Skin epidermis (tissue), 12 donors: ENCODE data around the gene PLCL2.
"Not testable (repeated sequence)": the region's sequence is repeated elsewhere in the genome, so short reads cannot be mapped to it uniquely, and the experiment has no call there.

ENCODE experiments used
- H3K27ac ChIP-seq, 21 experiments: fragments of 200-600 bp; sonication (generic) in 11 of 21; one replicate each; pipeline ENCODE4 v1.5.0; 2020; ENCODE audit warnings: mild to moderate bottlenecking in 3 of 21, inconsistent platforms in 2 of 21, moderate library complexity in 2 of 21
- H3K4me3 ChIP-seq, 7 experiments: fragments of 200-600 bp; sonication (generic) in 2 of 7; one replicate each; pipeline ENCODE4 v1.5.0; 2020; ENCODE audit warnings: inconsistent platforms in 2 of 7, mild to moderate bottlenecking in 2 of 7, moderate library complexity in 1 of 7

The PLCL2 gene

GRCh38 chr3:16943857-16944256, 59.1 kb downstream of the PLCL2 start:
- Histone ChIP-seq H3K27ac (no peak overlapping the region), H3K4me3 (no peak overlapping the region)

DNA sequence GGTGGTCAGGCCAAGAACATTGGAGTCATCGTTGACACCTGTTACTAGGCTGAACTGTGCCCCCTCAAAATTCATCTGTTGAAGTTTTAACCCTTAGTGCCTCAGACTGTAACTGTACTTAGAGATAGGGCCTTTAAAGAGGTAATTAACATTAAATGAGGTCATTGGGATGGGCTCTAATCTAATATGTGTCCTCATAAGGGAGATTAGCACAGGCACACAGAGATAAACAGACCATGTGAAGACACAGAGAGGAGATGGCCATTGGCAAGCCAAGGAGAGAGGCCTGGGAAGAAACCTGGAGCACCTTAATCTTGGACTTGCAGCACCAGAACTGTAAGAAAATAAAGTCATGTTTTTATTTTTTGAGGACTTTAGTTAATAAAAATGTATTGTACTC, 59.6 kb downstream of the PLCL2 start:
- Histone ChIP-seq H3K27ac (no peak overlapping the region), H3K4me3 (no peak overlapping the region)

DNA sequence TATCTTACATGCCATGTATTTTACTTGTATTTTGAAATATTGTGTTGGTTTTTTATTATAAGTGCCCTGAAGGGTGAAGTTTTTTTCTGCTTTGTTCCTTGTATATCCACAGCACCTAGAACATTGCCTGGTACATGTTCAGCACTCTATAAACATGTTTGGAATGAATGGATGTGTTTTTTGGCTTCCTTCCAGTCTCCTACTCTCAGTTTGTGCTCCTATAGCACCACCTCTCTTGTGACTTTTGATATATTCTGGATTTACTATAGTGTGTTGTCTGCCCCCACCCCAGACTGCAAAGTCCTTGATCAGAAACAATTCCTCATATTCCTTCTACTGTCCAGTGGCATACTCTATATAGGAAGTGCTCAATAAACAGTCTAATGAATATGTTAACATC, 60.6 kb downstream of the PLCL2 start:
- Histone ChIP-seq H3K4me3 (no peak overlapping the region), H3K27ac (no peak overlapping the region)

GRCh38 chr3:16950282-16950681, 65.5 kb downstream of the PLCL2 start:
- no peak overlapping the region for H3K27ac ChIP-seq
- no peak overlapping the region for H3K4me3 ChIP-seq

DNA sequence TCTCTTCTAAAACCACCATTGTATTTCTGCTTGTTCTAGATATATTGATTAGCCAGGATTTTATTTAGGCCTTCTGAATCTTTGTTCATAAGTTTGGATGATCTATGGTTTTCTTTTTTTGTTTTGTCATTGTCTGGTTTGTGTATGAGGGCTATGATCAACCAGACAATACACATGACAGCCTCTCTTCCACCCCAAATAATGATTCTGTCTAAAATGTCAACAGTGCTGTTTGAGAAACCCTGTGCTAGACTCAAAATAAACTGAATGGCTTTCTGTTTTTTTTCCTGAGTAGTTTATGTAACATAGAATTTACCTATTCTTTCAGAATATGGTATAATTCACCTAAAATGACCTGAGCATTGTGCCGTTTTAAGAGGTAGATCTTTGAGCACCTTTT, 66.1 kb downstream of the PLCL2 start:
- no peak overlapping the region for H3K27ac ChIP-seq

GRCh38 chr3:16957852-16958251, 73.1 kb downstream of the PLCL2 start:
- not testable (repeated sequence) for H3K4me3 ChIP-seq, H3K27ac ChIP-seq

More for the DNA sequence above, 66.1 kb downstream of the PLCL2 start:
- H3K4me3 ChIP-seq: no peak overlapping the region

DNA sequence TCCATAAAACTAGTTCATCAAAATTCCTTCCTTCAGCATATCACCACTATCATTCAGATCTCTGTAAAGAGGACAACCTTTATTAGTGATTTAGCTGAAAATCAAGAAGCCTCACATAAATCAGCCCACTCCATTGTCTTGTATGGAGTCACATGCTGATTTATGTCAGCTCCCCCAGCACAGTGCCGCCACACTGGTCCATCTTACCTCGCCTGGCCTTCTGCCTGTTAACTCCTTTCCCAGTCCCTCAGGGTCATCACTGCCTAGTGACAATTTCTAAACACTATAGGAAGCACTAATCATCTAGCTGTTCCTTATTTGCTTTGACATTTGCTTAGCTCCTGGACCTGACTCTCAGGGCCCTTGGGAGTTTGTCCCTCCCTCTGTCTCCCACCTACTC, 75.4 kb downstream of the PLCL2 start:
- H3K4me3 ChIP-seq: no peak overlapping the region
- H3K27ac ChIP-seq: no peak overlapping the region

- Histone ChIP-seq H3K27ac (no peak overlapping the region), H3K4me3 (no peak overlapping the region)
Measured at GRCh38 chr3:16961621-16962205, 77.0 kb downstream of the PLCL2 start.

- Histone ChIP-seq H3K4me3 (no peak overlapping the region), H3K27ac (no peak overlapping the region)
Measured at GRCh38 chr3:16975083-16975482, 90.3 kb downstream of the PLCL2 start.

- no peak overlapping the region for H3K27ac ChIP-seq
- no peak overlapping the region for H3K4me3 ChIP-seq
Measured at GRCh38 chr3:16978234-16978920, 93.6 kb downstream of the PLCL2 start.

DNA sequence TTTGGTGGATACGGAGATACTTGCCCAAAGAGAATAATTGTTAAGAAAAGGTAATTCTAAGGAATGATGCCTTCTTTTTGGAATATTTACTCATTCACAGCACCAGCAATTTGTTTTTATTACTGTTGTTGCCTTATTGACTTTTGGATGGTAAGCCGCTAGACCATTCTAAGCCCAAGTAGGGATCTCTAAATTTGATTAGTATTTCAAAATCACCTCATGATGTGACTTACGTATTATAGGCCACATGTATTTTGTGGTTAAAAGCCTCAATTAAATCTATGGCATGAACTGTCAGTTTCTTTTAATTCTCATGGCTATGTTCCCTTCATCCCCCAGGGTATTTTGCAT, 94.1 kb downstream of the PLCL2 start:
- Histone ChIP-seq H3K27ac (no peak overlapping the region), H3K4me3 (no peak overlapping the region)

DNA sequence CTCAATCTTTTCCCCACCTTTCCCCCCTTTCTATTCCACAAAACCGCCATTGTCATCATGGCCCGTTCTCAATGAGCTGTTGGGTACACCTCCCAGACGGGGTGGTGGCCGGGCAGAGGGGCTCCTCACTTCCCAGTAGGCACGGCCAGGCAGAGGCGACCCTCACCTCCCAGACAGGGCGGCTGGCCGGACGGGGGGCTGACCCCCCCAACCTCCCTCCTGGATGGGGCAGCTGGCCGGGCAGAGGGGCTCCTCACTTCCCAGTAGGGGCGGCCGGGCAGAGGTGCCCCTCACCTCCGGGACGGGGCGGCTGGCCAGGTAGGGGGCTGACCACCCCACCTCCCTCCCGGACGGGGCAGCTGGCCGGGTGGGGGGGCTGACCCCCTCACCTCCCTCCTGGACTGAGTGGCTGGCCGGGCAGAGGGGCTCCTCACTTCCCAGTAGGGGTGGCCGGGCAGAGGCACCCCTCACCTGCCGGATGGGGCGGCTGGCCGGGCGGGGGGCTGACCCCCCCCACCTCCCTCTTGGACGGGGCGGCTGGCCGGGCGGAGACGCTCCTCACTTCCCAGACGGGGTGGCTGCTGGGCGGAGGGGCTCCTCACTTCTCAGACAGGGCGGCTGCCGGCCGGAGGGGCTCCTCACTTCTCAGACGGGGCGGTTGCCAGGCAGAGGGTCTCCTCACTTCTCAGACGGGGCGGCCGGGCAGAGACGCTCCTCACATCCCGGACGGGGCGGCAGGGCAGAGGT, 95.2 kb downstream of the PLCL2 start:
- not testable (repeated sequence) for H3K27ac ChIP-seq, H3K4me3 ChIP-seq

DNA sequence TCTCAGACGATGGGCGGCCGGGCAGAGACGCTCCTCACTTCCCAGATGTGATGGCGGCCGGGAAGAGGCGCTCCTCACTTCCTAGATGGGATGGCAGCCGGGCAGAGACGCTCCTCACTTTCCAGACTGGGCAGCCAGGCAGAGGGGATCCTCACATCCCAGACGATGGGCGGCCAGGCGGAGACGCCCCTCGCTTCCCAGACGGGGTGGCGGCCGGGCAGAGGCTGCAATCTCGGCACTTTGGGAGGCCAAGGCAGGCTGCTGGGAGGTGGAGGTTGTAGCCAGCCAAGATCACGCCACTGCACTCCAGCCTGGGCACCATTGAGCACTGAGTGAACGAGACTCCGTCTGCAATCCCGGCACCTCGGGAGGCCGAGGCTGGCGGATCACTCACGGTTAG, 95.8 kb downstream of the PLCL2 start:
- H3K27ac ChIP-seq, H3K4me3 ChIP-seq: not testable (repeated sequence)

DNA sequence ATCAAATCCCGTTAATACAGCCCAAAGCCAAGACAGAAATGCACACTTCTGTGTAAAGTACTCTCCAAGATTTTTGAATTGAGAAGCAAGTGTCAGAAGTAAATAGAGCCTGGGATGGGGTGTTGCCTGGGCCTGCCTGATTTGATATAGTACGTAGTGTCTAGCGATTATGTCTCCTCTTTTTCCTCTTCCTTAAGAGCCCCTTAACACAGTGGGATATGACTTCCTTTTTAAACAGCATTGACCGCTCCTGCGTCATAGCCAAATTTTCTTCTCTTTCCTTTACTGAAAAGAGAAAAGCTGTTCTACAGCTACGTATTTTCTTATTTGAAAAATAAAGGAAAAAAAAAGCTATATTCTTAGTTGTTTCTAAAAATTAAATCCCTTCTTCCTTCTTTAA, 97.7 kb downstream of the PLCL2 start:
- no peak overlapping the region for H3K4me3 ChIP-seq
- H3K27ac ChIP-seq: no peak overlapping the region

- Histone ChIP-seq H3K27ac (no peak overlapping the region), H3K4me3 (no peak overlapping the region)
Measured at GRCh38 chr3:16985608-16986007, 100.9 kb downstream of the PLCL2 start.

GRCh38 chr3:16987141-16987540, 102.4 kb downstream of the PLCL2 start:
- no peak overlapping the region for H3K27ac ChIP-seq
- no peak overlapping the region for H3K4me3 ChIP-seq

- H3K27ac ChIP-seq: no peak overlapping the region
- no peak overlapping the region for H3K4me3 ChIP-seq
Measured at GRCh38 chr3:16990163-16990562, 105.4 kb downstream of the PLCL2 start.

GRCh38 chr3:16992198-16992597, 107.4 kb downstream of the PLCL2 start:
- no peak overlapping the region for H3K27ac ChIP-seq
- H3K4me3 ChIP-seq: no peak overlapping the region

DNA sequence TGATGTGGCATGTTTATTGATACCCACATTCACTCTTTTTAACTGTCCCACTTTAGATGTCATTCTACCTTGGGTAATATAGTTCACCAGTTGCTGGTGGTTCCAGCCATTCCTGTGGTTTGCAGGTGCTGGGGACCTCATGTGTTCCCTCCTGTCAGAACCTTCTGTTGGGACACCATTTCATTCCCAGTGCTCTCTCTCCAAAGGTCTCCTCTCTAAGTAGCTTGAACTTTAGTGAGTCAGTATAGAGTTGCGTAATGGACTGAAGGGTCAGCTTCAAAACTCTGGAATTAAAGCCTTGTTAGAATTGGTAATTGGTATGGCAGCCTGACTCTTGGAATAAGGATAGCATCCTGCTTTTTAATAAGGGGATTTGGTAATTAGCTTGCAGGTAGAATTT, 108.5 kb downstream of the PLCL2 start:
- H3K27ac ChIP-seq: no peak overlapping the region
- H3K4me3 ChIP-seq: no peak overlapping the region

- no peak overlapping the region for H3K27ac ChIP-seq
Measured at GRCh38 chr3:16994854-16995525, 110.2 kb downstream of the PLCL2 start.

GRCh38 chr3:16995601-16996000, 110.8 kb downstream of the PLCL2 start:
- Histone ChIP-seq H3K27ac (no peak overlapping the region), H3K4me3 (no peak overlapping the region)

More at GRCh38 chr3:16994854-16995525, 110.2 kb downstream of the PLCL2 start:
- no peak overlapping the region for H3K4me3 ChIP-seq
